Measurements from ENCODE around the gene OR4C45. TPM values are rescaled to one million over a fixed set of nuclear protein-coding genes. Genes with fewer than 3 reads are reported as not detected.
"Not testable (repeated sequence)": the region's sequence is repeated elsewhere in the genome, so short reads cannot be mapped to it uniquely, and the experiment has no call there.

Gene OR4C45
- polyA plus RNA-seq (2011; rRNA removed): not detected in 2 replicates
- not detected in 2 replicates for polyA plus RNA-seq (2012; cell fraction: cytosol; rRNA removed)
- not detected in 2 replicates for polyA plus RNA-seq (2012; cell fraction: nucleus; rRNA removed)
- not detected in 3 replicates for polyA plus RNA-seq (2017; fragmentation: RNase III; extraction: RNeasy Plus Mini Kit Qiagen cat#74134 plus additional on column Dnase treatment)
- polyA minus RNA-seq (2011; rRNA and poly(A)+ RNA removed): not detected in 2 replicates

DNA sequence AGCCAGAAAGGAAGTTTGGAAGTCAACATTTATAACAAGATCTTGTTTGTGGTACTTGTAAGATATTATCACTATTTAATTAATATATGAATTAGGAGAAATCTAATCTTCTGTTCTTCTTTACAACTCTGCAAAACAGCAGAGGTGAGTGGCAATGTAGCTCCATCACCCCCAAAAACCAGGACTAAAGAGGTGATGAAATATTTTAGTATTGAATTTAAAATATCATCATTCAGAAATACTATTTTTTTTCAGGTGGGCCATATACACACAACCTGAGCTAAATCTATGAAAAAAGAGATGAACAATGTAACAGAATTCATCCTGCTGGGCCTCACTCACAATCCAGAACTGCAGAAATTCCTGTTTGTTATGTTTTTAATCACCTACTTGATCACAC is at the start of gene OR4C45:
Gene OR4C45, plus strand, starts transcription at position 301 of the 400 bp plus-strand sequence.
- CTCF ChIA-PET: no interaction called here
- H3K4me3 ChIP-seq: no peak within 1 kb of the TSS
- ATAC-seq (no peak), FAIRE-seq (no peak), DNase-seq (ENCODE audit: low read depth in 1 of 2, low spot score in 1 of 2) (no peak)
- H3K4me1 ChIP-seq: no peaks in the 10 kb centered on the region
- TF ChIP-seq FOSL2 (IDR thresholded peaks at IDR 0.05) (no peak), FOSL2 (CRISPR knock-in tag; IDR thresholded peaks at IDR 0.05) (no peak), HOXA7 (CRISPR knock-in tag; IDR thresholded peaks at IDR 0.05) (no peak), RAD21 (conservative IDR thresholded peaks at IDR 0.05 in 1 of 2, IDR thresholded peaks at IDR 0.05 in 1 of 2) (no peak), ZFP36 (IDR thresholded peaks at IDR 0.05; ENCODE audit: borderline replicate concordance, partially characterized antibody) (no peak), ZC3H11A (IDR thresholded peaks at IDR 0.05) (no peak)
- POLR2A ChIA-PET: no interaction called here
- H3K9me3 ChIP-seq: no peaks in the 10 kb centered on the region; the same call in 2 of the 3 replicates
- H3K27ac ChIP-seq: no peak within 1 kb of the TSS
- no peak within 1 kb of the TSS for H3K4me2 ChIP-seq

DNA sequence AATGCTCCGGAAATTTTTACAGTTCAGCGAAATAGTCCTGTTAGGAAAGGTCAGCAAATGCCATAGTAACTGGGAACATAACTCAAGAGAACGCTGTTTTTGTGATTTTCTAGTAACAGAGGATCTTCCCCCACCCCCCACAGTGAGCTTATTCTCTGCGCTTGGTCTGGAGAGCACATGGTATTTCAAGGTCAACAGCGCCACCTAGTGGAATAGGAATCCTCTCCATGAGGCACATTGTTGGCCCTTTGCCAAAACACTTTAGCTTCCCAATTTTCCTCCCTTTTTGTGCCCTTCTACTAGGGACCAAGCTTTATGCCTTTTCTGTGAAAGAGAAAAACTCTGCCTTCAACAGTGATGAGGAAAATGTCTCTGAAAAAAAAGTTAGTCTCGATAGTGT is 37.1 kb upstream of the OR4C45 start:
- Histone ChIP-seq H3K4me1 (no peaks in the 10 kb centered on the region), H3K4me2 (no peak overlapping the region), H3K27ac (no peak overlapping the region), H3K9me3 (no peaks in the 10 kb centered on the region), H3K4me3 (no peak overlapping the region)
- CTCF ChIA-PET: interaction anchor here (0.7 to 1.9 kb wide), 3 partner anchors 9 to 1687 kb away, joined by 3 to 6 read pairs (median 5); no protein-coding TSS in a partner anchor
- ATAC-seq (peak in 1 of 2 experiments; percentile 68; a peak in 3 of 6 replicates), DNase-seq (ENCODE audit: low read depth in 1 of 2, low spot score in 1 of 2) (peak in 1 of 2 experiments; percentile 71), FAIRE-seq (no peak)
- 23% methylated on average over 6 of the region's 6 CpGs for WGBS (ENCODE audit: missing lambda C conversion rate)
- TF ChIP-seq RAD21 (conservative IDR thresholded peaks at IDR 0.05 in 1 of 2, IDR thresholded peaks at IDR 0.05 in 1 of 2) (peak; percentile 31 to 80; a peak in 3 of 5 replicates), NFE2L2 (conservative IDR thresholded peaks at IDR 0.05; ENCODE audit: low read length) (no peak), SMC3 (IDR thresholded peaks at IDR 0.05) (0 out of 3 replicates have a peak, but pooled peaks have one; percentile 20), HDAC2 (IDR thresholded peaks at IDR 0.05) (no peak), GATA3 (IDR thresholded peaks at IDR 0.05; ENCODE audit: borderline replicate concordance) (no peak)
- TF ChIP-seq, protein P1, sequence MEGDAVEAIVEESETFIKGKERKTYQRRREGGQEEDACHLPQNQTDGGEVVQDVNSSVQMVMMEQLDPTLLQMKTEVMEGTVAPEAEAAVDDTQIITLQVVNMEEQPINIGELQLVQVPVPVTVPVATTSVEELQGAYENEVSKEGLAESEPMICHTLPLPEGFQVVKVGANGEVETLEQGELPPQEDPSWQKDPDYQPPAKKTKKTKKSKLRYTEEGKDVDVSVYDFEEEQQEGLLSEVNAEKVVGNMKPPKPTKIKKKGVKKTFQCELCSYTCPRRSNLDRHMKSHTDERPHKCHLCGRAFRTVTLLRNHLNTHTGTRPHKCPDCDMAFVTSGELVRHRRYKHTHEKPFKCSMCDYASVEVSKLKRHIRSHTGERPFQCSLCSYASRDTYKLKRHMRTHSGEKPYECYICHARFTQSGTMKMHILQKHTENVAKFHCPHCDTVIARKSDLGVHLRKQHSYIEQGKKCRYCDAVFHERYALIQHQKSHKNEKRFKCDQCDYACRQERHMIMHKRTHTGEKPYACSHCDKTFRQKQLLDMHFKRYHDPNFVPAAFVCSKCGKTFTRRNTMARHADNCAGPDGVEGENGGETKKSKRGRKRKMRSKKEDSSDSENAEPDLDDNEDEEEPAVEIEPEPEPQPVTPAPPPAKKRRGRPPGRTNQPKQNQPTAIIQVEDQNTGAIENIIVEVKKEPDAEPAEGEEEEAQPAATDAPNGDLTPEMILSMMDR (IDR thresholded peaks at IDR 0.05): peak; percentile 31; the same call in 2 of the 3 replicates
- TF ChIP-seq, protein P2, sequence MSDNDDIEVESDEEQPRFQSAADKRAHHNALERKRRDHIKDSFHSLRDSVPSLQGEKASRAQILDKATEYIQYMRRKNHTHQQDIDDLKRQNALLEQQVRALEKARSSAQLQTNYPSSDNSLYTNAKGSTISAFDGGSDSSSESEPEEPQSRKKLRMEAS (IDR thresholded peaks at IDR 0.05): peak; percentile 34; the same call in 1 of the 2 replicates
- TF ChIP-seq, protein P3, sequence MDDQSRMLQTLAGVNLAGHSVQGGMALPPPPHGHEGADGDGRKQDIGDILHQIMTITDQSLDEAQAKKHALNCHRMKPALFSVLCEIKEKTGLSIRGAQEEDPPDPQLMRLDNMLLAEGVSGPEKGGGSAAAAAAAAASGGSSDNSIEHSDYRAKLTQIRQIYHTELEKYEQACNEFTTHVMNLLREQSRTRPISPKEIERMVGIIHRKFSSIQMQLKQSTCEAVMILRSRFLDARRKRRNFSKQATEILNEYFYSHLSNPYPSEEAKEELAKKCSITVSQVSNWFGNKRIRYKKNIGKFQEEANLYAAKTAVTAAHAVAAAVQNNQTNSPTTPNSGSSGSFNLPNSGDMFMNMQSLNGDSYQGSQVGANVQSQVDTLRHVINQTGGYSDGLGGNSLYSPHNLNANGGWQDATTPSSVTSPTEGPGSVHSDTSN (IDR thresholded peaks at IDR 0.05): no peak
- POLR2A ChIA-PET: no interaction called here

DNA sequence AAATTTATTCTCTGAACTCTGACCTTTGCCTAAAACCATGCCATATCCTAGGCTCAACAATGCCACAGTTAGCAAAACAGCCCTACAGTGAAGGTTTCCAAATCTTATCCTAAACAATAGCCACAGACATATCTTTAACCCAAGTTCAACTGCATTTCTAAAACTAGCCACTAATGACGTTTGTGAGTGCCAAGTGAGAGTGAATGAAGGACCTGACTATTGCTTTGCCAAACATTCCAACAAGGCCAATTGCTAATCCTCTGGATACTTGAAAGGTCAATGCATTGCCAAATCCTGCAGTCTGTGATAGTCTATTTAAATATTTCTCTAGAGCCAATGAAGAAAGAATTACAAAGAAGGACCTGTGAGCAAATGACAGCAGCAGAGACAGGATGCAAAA is 2.5 kb upstream of the OR4C45 start:
- no peak overlapping the region for H3K4me3 ChIP-seq
- no peak overlapping the region for H3K4me2 ChIP-seq
- no peak overlapping the region for H3K27ac ChIP-seq
- no peak for FAIRE-seq
- no peak for ATAC-seq
- DNase-seq (ENCODE audit: low read depth in 1 of 2, low spot score in 1 of 2): no peak
- ChIA-PET POLR2A (no interaction called here), CTCF (no interaction called here)
- H3K9me3 ChIP-seq: no peaks in the 10 kb centered on the region; the same call in 2 of the 3 replicates
- WGBS (ENCODE audit: missing lambda C conversion rate): 8% methylated on average over 1 of the region's 1 CpG
- H3K4me1 ChIP-seq: no peaks in the 10 kb centered on the region
- no peak for TF ChIP-seq CEBPB (IDR thresholded peaks at IDR 0.05)
- TF ChIP-seq, protein P4, sequence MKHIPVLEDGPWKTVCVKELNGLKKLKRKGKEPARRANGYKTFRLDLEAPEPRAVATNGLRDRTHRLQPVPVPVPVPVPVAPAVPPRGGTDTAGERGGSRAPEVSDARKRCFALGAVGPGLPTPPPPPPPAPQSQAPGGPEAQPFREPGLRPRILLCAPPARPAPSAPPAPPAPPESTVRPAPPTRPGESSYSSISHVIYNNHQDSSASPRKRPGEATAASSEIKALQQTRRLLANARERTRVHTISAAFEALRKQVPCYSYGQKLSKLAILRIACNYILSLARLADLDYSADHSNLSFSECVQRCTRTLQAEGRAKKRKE (CRISPR knock-in tag; IDR thresholded peaks at IDR 0.05; ENCODE audit: low read depth): no peak
- no peak for TF ChIP-seq ZSCAN20 (CRISPR knock-in tag; IDR thresholded peaks at IDR 0.05)
- TF ChIP-seq EHMT2 (IDR thresholded peaks at IDR 0.05; ENCODE audit: low read depth): no peak

DNA sequence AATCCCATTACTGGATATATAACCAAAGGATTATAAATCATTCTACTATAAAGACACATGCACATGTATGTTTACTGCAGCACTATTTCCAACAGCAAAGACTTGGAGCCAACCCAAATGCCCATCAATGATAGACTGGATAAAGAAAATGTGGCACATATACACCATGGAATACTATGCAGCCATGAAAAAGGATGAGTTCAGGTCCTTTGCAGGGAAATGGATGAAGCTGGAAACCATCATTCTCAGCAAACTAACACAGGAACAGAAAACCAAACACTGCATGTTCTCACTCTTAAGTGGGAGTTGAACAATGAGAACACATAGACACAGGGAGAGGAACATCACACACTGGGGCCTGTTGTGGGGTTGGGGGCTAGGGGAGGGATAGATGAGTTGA is 3.6 kb downstream of the OR4C45 start:
- H3K4me3 ChIP-seq; CTCF ChIA-PET; DNase-seq (ENCODE audit: low read depth in 1 of 2, low spot score in 1 of 2); ATAC-seq; H3K9me3 ChIP-seq; POLR2A ChIA-PET; H3K4me1 ChIP-seq; H3K4me2 ChIP-seq; FAIRE-seq; H3K27ac ChIP-seq: not testable (repeated sequence)
